ENCODE data around the gene MIB2. TPM values are rescaled to one million over a fixed set of nuclear protein-coding genes. Genes with fewer than 3 reads are reported as not detected.

The MIB2 gene
- total RNA-seq, 4 donors from 2014 or later: 117 to 216 (median 138) TPM

GRCh38 chr1:1623181-1623630, 7.9 kb downstream of the MIB2 start:
- H3K4me3 ChIP-seq (ENCODE audit: low read depth, poor library complexity, severe bottlenecking): no peak overlapping the region
- intact Hi-C loops (cut with DNase I; ENCODE audit: low total_unique reads): no loop called here
- TF ChIP-seq CTCF (IDR thresholded peaks at IDR 0.05): no peak
- TF ChIP-seq POLR2A (IDR thresholded peaks at IDR 0.05): no peak
- 91 to 93% methylated on average over 19 to 32 of the region's 33 CpGs for WGBS, 2 donors
- DNase-seq (ENCODE audit: low spot score in 2 of 2): no peak

GRCh38 chr1:1623631-1624442, 8.5 kb downstream of the MIB2 start:
- TF ChIP-seq CTCF (IDR thresholded peaks at IDR 0.05) (no peak), POLR2A (IDR thresholded peaks at IDR 0.05) (no peak)
- no peak overlapping the region for H3K4me3 ChIP-seq (ENCODE audit: low read depth, poor library complexity, severe bottlenecking)
- no peak for DNase-seq (ENCODE audit: low spot score in 2 of 2)
- intact Hi-C loops (cut with DNase I; ENCODE audit: low total_unique reads): no loop called here
- WGBS, 2 donors: 86 to 89% methylated on average over 30 to 42 of the region's 51 CpGs

- no peak overlapping the region for H3K4me3 ChIP-seq (ENCODE audit: low read depth, poor library complexity, severe bottlenecking)
- no peak for TF ChIP-seq CTCF (IDR thresholded peaks at IDR 0.05)
- no peak for TF ChIP-seq POLR2A (IDR thresholded peaks at IDR 0.05)
- WGBS, 2 donors: 82 to 84% methylated on average over 35 to 38 of the region's 38 CpGs
- no peak for DNase-seq (ENCODE audit: low spot score in 2 of 2)
- intact Hi-C loops (cut with DNase I; ENCODE audit: low total_unique reads): no loop called here
Measured at GRCh38 chr1:1624443-1625403, 9.4 kb downstream of the MIB2 start.

- TF ChIP-seq POLR2A (IDR thresholded peaks at IDR 0.05): no peak
- no peak for TF ChIP-seq CTCF (IDR thresholded peaks at IDR 0.05)
- DNase-seq (ENCODE audit: low spot score in 2 of 2): no peak
- intact Hi-C loops (cut with DNase I; ENCODE audit: low total_unique reads): no loop called here
- H3K4me3 ChIP-seq (ENCODE audit: low read depth, poor library complexity, severe bottlenecking): no peak overlapping the region
- 87 to 91% methylated on average over 27 to 28 of the region's 28 CpGs for WGBS, 2 donors
Measured at GRCh38 chr1:1625404-1625775, 10.1 kb downstream of the MIB2 start.

GRCh38 chr1:1625824-1626206, 10.5 kb downstream of the MIB2 start:
- 88 to 90% methylated on average over 8 of the region's 8 CpGs for WGBS, 2 donors
- DNase-seq (ENCODE audit: low spot score in 2 of 2): no peak
- intact Hi-C loops (cut with DNase I; ENCODE audit: low total_unique reads): no loop called here

More at GRCh38 chr1:1625824-1626206, 10.5 kb downstream of the MIB2 start:
- H3K4me3 ChIP-seq (ENCODE audit: low read depth, poor library complexity, severe bottlenecking): no peak overlapping the region
- no peak for TF ChIP-seq CTCF (IDR thresholded peaks at IDR 0.05)
- TF ChIP-seq POLR2A (IDR thresholded peaks at IDR 0.05): no peak

All from lower leg skin (tissue), 4 donors.